Right hindlimb (tissue), 1 donor: ENCODE measurements around the gene POU2AF1.

Experiments used
- DNase-seq: peaks from one replicate; pipeline ENCODE4 v3.0.0-alpha.2; 2018

Gene POU2AF1, protein sequence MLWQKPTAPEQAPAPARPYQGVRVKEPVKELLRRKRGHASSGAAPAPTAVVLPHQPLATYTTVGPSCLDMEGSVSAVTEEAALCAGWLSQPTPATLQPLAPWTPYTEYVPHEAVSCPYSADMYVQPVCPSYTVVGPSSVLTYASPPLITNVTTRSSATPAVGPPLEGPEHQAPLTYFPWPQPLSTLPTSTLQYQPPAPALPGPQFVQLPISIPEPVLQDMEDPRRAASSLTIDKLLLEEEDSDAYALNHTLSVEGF

GRCh38 chr11:111378861-111379601 lies at the start of gene POU2AF1:
TSS of gene POU2AF1 (minus strand) at chr11:111379275. CDS start at chr11:111379177, 98 bp downstream.
- DNase-seq, result peak; percentile 64

- no peak for DNase-seq
Measured at GRCh38 chr11:111428113-111428876, 49.2 kb upstream of the POU2AF1 start.

GRCh38 chr11:111427471-111427912 lies 48.4 kb upstream of the POU2AF1 start:
- no peak for DNase-seq

DNA sequence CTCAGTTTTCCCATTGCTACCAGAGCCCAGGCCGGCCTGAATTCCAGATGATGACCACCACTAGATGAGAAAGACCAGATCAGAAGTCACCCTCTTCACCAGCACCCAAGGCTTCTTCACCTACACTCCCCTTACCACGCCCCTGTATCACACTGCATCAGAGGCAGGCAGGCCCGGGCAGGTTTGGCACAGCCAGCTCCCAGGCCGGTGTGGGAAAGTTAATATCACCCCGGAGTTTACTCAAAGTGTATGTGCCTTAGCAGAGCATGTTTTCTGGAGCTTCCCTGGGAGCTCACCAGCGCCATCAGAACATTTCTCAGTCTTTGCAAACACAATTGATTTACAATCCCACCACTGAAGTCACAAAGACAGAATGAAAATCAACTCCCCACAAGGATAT lies 47.5 kb upstream of the POU2AF1 start:
- no peak for DNase-seq

DNA sequence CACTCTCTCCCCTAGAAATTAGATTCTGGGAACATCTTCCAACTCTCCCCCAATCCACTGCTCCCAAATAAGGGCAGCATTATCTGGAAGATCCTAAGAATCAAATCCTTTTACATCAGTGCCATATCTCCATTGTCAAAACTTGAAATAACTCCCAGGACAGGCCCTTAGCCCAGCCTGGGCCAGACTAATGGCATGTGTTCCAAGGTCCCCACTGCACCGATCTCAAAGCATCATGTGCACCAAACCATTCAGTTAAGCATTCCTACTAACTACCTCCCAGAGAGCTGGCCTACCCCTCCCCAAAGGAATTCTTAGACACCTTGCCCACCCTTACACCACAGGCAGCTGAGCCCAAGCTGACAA lies 44.2 kb upstream of the POU2AF1 start:
- DNase-seq, result no peak

DNA sequence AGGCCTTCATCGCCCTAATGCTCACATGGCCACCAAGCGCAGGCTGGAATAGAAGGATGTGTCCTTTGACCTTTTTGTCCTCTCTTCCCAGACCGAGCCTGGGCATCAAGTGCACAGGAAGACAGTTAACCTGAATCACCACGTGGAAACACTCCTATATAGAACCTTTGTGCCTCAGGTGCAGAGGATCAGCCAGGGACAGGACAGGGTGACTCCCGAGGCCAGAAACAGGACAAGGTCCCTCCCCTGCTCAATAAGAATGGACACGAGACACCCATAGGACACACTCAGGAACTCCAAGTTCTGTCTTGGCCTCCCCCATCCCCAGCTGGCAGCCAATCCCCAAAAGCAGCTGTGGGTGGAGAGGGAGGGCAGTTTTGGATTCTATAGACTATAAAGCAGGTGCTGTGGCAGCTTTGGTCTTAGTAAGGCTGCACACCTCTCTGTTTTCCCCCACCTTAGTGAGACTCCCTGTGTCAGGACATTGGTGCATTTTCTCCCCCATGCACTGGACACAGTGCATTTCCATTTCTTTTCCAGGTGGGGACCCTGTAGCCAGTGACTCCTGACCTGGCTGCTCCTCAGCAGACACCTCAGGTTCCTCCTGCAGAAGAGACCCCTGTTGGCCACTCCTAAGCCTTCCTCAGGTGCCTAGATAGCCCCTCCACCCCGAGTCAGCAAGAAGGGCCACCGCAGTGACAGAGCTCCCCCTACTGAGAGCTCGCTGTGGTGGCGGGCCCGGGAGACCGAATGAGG lies 43.6 kb upstream of the POU2AF1 start:
- DNase-seq, result peak; percentile 64

- DNase-seq, result no peak
Measured at GRCh38 chr11:111421251-111421650, 42.2 kb upstream of the POU2AF1 start.

DNA sequence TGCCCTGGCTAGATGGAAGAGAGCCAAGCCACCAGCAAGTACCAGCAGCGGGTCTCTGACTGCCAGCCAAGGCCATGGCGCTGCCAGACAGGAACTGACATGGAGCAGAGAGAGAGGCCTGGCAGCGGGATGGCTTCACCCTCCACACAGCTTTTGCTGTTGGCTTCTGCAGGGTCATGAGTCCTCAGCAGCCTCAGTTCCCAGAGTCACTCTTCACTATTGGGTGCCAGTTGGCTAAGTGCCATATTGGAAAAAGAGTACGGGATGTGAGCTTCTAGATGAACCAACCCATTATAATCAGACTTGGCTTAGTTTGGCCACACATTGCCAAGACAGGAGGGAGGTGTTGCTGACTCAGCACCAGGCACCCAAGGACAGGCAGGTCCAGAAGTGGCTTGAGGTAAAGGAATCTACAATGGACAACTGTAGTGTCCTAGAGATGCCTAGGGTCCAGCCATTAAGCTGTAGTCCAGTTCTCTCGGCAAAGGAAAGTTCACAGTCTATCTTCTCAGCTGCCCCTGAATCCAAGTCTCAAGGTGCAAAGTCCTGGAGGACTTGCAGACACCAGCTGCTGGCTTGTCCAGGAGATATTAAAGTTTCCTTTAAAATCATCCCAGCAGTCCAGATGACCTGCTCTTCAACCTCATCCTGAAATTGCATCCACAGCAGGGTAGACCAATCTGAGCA lies 40.7 kb upstream of the POU2AF1 start:
- no peak for DNase-seq

DNA sequence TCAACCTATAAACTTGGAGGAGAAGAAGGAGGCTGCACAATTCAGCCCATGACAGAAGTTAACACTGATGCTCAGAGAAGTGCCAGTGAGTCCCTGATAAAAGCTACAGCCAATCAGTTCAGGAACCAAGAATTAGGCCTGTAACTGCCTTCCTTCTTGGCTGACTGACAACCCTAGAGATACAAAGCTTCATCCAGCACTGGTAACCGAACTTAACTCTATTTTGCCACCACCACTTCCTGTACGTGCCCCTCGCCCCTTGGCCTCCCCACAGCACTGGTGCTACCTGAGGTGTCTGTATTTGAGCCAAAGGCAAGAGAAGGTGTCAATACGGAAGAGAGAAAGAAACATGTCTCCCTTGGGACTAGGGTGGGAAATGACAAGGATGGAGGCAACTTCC lies 40.1 kb upstream of the POU2AF1 start:
- DNase-seq, result no peak

GRCh38 chr11:111418436-111418787 lies 39.3 kb upstream of the POU2AF1 start:
- DNase-seq, result no peak

- DNase-seq, result peak; percentile 87
Measured at GRCh38 chr11:111417766-111418435, 38.8 kb upstream of the POU2AF1 start.

DNA sequence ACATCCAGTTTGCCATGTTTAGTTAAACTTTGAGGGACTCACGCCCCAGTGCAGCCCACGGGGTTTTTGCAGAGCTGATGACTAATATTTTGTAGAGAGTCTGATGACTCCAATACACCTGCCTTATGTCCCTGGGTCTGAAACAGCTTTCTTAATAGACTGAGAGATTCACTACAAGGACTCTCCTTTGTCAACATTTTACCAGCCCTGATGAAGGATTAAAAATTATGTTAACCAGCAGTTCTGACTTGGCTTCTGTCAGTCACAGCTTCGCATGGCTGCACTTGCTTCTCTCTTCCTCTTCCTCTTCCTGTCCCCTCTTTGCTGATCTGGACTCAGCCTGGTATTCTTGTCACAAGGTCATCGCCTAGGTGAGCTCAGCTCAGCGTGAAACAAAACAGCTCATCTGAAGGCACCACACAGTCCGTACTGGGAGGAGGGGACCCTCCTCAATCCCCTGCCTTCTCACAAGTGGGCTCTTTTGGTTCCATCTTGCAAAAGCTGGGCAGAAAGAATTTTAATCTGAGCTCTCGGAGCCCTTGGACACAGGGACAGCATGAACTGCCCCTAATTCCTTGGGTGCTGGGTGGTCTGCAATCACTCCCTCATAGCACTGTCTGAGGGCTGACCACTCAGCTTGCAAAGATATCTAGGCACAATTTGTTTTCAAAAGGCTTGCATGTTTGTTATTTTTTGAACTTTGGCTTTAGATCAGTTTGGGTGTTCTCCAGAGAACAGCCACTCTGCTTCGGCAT lies 38.1 kb upstream of the POU2AF1 start:
- DNase-seq, result no peak

- no peak for DNase-seq
Measured at GRCh38 chr11:111416231-111416960, 37.3 kb upstream of the POU2AF1 start.

- DNase-seq, result no peak
Measured at GRCh38 chr11:111414936-111415335, 35.9 kb upstream of the POU2AF1 start.

GRCh38 chr11:111414267-111414931 lies 35.3 kb upstream of the POU2AF1 start:
- DNase-seq, result no peak

GRCh38 chr11:111413849-111414248 lies 34.8 kb upstream of the POU2AF1 start:
- no peak for DNase-seq

GRCh38 chr11:111412293-111412692 lies 33.2 kb upstream of the POU2AF1 start:
- DNase-seq, result no peak

GRCh38 chr11:111411456-111411855 lies 32.4 kb upstream of the POU2AF1 start:
- DNase-seq, result no peak

DNA sequence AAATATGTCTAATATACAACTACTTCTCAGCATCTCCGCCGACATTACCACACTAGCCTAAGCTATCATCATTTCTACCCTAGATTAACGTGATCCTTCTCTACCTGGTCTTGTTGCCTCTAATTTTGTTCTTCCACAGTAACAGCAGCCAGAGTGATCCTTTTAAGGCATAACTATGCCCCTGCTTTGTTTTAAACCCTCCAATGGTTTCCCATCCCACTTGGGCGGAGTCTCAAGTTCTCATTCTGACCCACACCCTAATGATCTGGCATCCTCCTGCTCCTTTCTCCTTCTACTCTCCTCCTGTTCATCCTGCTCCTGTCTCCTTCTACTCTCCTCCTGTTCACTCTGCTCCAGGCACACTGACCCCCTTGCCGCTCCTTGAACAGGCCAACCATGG lies 31.9 kb upstream of the POU2AF1 start:
- no peak for DNase-seq

DNA sequence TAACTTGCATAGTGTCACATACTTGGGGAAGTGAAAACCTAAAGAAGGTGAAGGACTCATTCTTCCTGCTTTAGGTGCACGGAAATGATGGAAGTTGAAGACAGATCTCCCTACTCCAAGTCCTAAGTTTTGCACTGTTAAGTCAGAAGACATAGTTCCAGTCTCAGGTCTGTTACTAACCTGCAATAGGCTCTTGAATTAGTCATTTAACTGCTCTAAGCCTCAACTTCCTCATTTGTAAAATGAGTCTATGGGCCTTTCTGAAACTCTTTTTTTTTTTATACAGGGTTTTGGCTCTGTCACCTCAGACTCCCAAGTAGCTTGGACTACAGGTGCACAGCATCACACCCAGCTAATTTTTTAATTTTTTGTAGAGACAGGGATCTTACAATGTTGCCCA lies 30.8 kb upstream of the POU2AF1 start:
- no peak for DNase-seq
